Natural killer cell (primary cell): ENCODE results near the gene PCNX1. TPM values are rescaled to one million over a fixed set of nuclear protein-coding genes. Genes with fewer than 3 reads are reported as not detected.
"Not testable (repeated sequence)": the region's sequence is repeated elsewhere in the genome, so short reads cannot be mapped to it uniquely, and the experiment has no call there.

Experiments
- ATAC-seq, 3 donors: fragments of 150-1000 bp in 2 of 3; fragments of 200-7000 bp in 1 of 3; cut with Tn5 transposase; 1 replicate in 1 of 3; 2 replicates in 2 of 3; pipeline ENCODE4 v1.10.0; 2021; ENCODE audit warnings: mild to moderate bottlenecking in 2 of 3, moderate library complexity in 2 of 3
- DNase-seq, 2 donors: peaks; one replicate each; pipeline versions ENCODE4 v3.0.0 to v3.0.0-alpha.2; 2013 to 2021; ENCODE audit warnings: mixed read lengths in 1 of 2
- H3K27ac ChIP-seq: one replicate; pipeline ENCODE4 v1.5.1; 2013; ENCODE audit warnings: mild to moderate bottlenecking, low read length
- H3K27me3 ChIP-seq: one replicate; pipeline ENCODE4 v1.6.1; 2013; ENCODE audit warnings: low read length; ENCODE audit not compliant: control insufficient read depth, insufficient read depth
- H3K36me3 ChIP-seq: one replicate; pipeline ENCODE4 v1.6.1; 2013; ENCODE audit warnings: low read length; ENCODE audit not compliant: control insufficient read depth, insufficient read depth
- H3K4me1 ChIP-seq: one replicate; pipeline ENCODE4 v1.6.1; 2013; ENCODE audit warnings: low read length; ENCODE audit not compliant: control insufficient read depth, insufficient read depth
- H3K4me3 ChIP-seq: one replicate; pipeline ENCODE4 v1.5.1; 2013; ENCODE audit warnings: low read length
- H3K9me3 ChIP-seq: one replicate; pipeline ENCODE4 v1.6.1; 2013; ENCODE audit warnings: low read length; ENCODE audit not compliant: control insufficient read depth, insufficient read depth
- H3K27ac Mint-ChIP-seq, 2 donors: one replicate each; pipeline ENCODE4 v1.8.0; 2022; ENCODE audit warnings: mild to moderate bottlenecking in 2 of 2, mixed read lengths in 2 of 2, moderate library complexity in 1 of 2
- H3K27me3 Mint-ChIP-seq, 2 donors: one replicate each; pipeline ENCODE4 v1.8.0; 2022; ENCODE audit warnings: low read depth in 2 of 2, mixed read lengths in 2 of 2
- H3K36me3 Mint-ChIP-seq: one replicate; pipeline ENCODE4 v1.8.0; 2022; ENCODE audit warnings: mixed read lengths
- H3K4me1 Mint-ChIP-seq, 2 donors: one replicate each; pipeline ENCODE4 v1.8.0; 2022; ENCODE audit warnings: mixed read lengths in 2 of 2
- H3K4me3 Mint-ChIP-seq: one replicate; pipeline ENCODE4 v1.8.0; 2022; ENCODE audit warnings: mild to moderate bottlenecking, moderate library complexity, mixed read lengths
- H3K9me3 Mint-ChIP-seq, 2 donors: one replicate each; pipeline ENCODE4 v1.8.0; 2022; ENCODE audit warnings: mixed read lengths in 2 of 2
- CTCF ChIP-seq: fragments of 200-600 bp; IDR thresholded peaks from one replicate; pipeline ENCODE4 v1.8.0; 2022; ENCODE audit warnings: antibody characterized with exemption
- WGBS: methylation state at CpG from one replicate; pipeline ENCODE4 v1.1.7; 2013; ENCODE audit warnings: missing lambda C conversion rate; ENCODE audit not compliant: insufficient coverage; 5-methylcytosine and 5-hydroxymethylcytosine counted together
- intact Hi-C: fragments of 100-400 bp; cut with micrococcal nuclease; formaldehyde crosslinking; loops from one replicate; pipeline ENCODE4 v1.14.2; 2022
- total RNA-seq, 4 donors: library from RNA; stranded (reverse); fragments of 120-200 nt in 1 of 4; gene quantifications; one replicate each; pipeline versions ENCODE4 v1.2.3 to v1.2.4, GENCODE V29; 2013 to 2022

PCNX1 gene
- total RNA-seq, 3 donors from 2014 or later (not counting 1 experiment from before 2014, with no cell fraction given) = 79.8 to 124 (median 119) TPM

GRCh38 chr14:70873627-70874026 is 33.6 kb upstream of the PCNX1 start:
- Mint-ChIP-seq H3K4me1 (peaks cover 16 to 23% of the 10 kb centered on the region in 2 donors), H3K27me3 (no peaks in the 10 kb centered on the region), H3K27ac (peak overlapping the region in 1 of 2 donors; percentile 50), H3K36me3 (no peaks in the 10 kb centered on the region), H3K4me3 (no peak overlapping the region), H3K9me3 (peaks cover 0 to 4% of the 10 kb centered on the region in 2 donors)
- ATAC-seq = peak in 2 of 3 donors; percentile 35 to 56
- intact Hi-C loops = no loop called here
- DNase-seq = peak in 1 of 2 donors; percentile 50
- H3K4me3 ChIP-seq = no peak overlapping the region
- H3K4me1 ChIP-seq = peaks cover 16% of the 10 kb centered on the region
- H3K36me3 ChIP-seq = no peaks in the 10 kb centered on the region
- TF ChIP-seq CTCF = peak; percentile 23
- H3K27me3 ChIP-seq = no peaks in the 10 kb centered on the region
- H3K27ac ChIP-seq = no peak overlapping the region
- 51% methylated on average over 4 of the region's 4 CpGs for WGBS
- peaks cover 8% of the 10 kb centered on the region for H3K9me3 ChIP-seq

- peaks cover 16% of the 10 kb centered on the region for H3K4me1 ChIP-seq
- H3K36me3 Mint-ChIP-seq, H3K9me3 Mint-ChIP-seq, H3K9me3 ChIP-seq, H3K27ac ChIP-seq, H3K27me3 ChIP-seq, H3K4me3 Mint-ChIP-seq, H3K27me3 Mint-ChIP-seq, DNase-seq, intact Hi-C loops, ATAC-seq, H3K4me3 ChIP-seq, H3K27ac Mint-ChIP-seq, H3K36me3 ChIP-seq: not testable (repeated sequence)
- 96% methylated on average over 6 of the region's 6 CpGs for WGBS
- peaks cover 16 to 23% of the 10 kb centered on the region in 2 donors for H3K4me1 Mint-ChIP-seq
These were observed 31.3 kb upstream of the PCNX1 start for GRCh38 chr14:70875811-70876460.

GRCh38 chr14:70879448-70879847 is 27.8 kb upstream of the PCNX1 start:
- no peaks in the 10 kb centered on the region for H3K36me3 ChIP-seq
- no peak overlapping the region for H3K27ac ChIP-seq
- H3K27me3 ChIP-seq = no peaks in the 10 kb centered on the region
- H3K4me1 ChIP-seq = peaks cover 15% of the 10 kb centered on the region
- 16% methylated on average over 1 of the region's 1 CpG for WGBS
- H3K4me3 ChIP-seq = no peak overlapping the region
- no peaks in the 10 kb centered on the region for H3K36me3 Mint-ChIP-seq
- peaks cover 0 to 6% of the 10 kb centered on the region in 2 donors for H3K27me3 Mint-ChIP-seq
- H3K27ac Mint-ChIP-seq = no peak overlapping the region
- H3K4me3 Mint-ChIP-seq = no peak overlapping the region
- H3K9me3 Mint-ChIP-seq = no peaks in the 10 kb centered on the region
- DNase-seq = no peak
- intact Hi-C loops = no loop called here
- no peaks in the 10 kb centered on the region for H3K9me3 ChIP-seq
- peaks cover 4 to 22% of the 10 kb centered on the region in 2 donors for H3K4me1 Mint-ChIP-seq
- ATAC-seq = no peak
- no peak for TF ChIP-seq CTCF

- H3K4me3 Mint-ChIP-seq, intact Hi-C loops, H3K9me3 ChIP-seq, H3K27ac Mint-ChIP-seq, H3K27me3 Mint-ChIP-seq, H3K27ac ChIP-seq, H3K36me3 ChIP-seq, H3K27me3 ChIP-seq, H3K4me3 ChIP-seq, H3K9me3 Mint-ChIP-seq, ATAC-seq, H3K36me3 Mint-ChIP-seq, DNase-seq: not testable (repeated sequence)
- peaks cover 17 to 36% of the 10 kb centered on the region in 2 donors for H3K4me1 Mint-ChIP-seq
- WGBS = 100% methylated on average over 1 of the region's 1 CpG
- H3K4me1 ChIP-seq = peaks cover 28% of the 10 kb centered on the region
These were observed 26.4 kb upstream of the PCNX1 start for GRCh38 chr14:70880888-70881287.
